BLaER1 (cell line): ENCODE data around the gene CCDC12.
A peak's percentile ranks its signal among the peaks of the same experiment; 100 is the strongest.

ENCODE experiments used
- H3K27ac ChIP-seq: shearing (Covaris generic); formaldehyde crosslinking; 2 replicates; pipeline ENCODE4 v1.8.1; 2022
- H3K27me3 ChIP-seq: shearing (Covaris generic); formaldehyde crosslinking; 2 replicates; pipeline ENCODE4 v1.8.1; 2022
- H3K36me3 ChIP-seq: shearing (Covaris generic); formaldehyde crosslinking; 2 replicates; pipeline ENCODE4 v1.8.1; 2022
- H3K4me1 ChIP-seq: shearing (Covaris generic); formaldehyde crosslinking; 2 replicates; pipeline ENCODE4 v1.8.1; 2022
- H3K4me2 ChIP-seq: shearing (Covaris generic); formaldehyde crosslinking; 2 replicates; pipeline ENCODE4 v1.8.1; 2022
- H3K4me3 ChIP-seq: shearing (Covaris generic); formaldehyde crosslinking; 2 replicates; pipeline ENCODE4 v1.8.1; 2022
- H3K9ac ChIP-seq: shearing (Covaris generic); formaldehyde crosslinking; 2 replicates; pipeline ENCODE4 v1.8.1; 2022
- H3K9me3 ChIP-seq: shearing (Covaris generic); formaldehyde crosslinking; 2 replicates; pipeline ENCODE4 v1.8.1; 2022
- H4K20me1 ChIP-seq: shearing (Covaris generic); formaldehyde crosslinking; 2 replicates; pipeline ENCODE4 v1.8.1; 2022
- Cebpa-rat ChIP-seq: shearing (Covaris generic); IDR thresholded peaks from 2 replicates; pipeline ENCODE4 v1.8.1; 2022

CCDC12 gene

DNA sequence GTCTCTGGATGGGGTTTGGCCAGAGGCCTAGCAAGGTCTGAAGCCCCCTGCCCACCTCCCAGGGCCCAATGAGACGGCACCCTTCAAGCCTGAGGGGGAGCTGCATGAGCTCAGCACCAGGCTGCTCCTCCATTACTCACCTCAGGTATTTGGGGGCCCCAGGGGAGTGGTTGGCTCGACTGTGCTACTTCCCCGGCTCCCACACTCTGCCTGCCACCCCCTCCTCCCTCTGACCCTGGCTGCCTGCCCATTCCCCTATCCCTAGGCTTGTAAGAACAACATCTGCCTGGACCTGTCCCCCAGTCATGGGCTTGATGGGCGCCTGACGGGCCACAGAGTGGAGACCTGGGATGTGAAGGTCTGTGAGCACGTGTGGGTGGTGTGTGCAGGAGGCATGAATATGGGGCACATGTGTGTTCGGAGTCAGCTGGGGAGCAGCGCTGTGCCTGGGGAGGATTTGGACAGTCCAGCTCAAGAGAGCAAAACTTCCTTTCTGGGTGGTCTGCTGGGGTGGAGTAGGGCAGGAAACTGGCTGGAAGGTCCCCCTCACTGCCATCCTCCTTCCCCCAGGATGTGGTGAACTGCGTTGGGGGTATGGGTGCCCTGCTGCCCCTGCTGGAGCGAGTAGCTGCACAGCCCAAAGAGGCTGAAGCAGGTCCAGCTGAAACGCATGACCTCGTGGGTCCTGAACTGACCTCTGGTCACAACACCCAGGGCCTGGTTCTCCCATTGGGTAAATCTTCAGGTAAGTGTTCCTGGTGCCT, 20.3 kb upstream of the CCDC12 start:
- Histone ChIP-seq H3K27me3 (no peaks in the 10 kb centered on the region), H3K4me3 (no peak overlapping the region), H3K9me3 (no peaks in the 10 kb centered on the region), H3K27ac (peak overlapping the region; percentile 72), H3K4me2 (peak overlapping the region; percentile 75), H3K4me1 (peaks cover 56% of the 10 kb centered on the region), H4K20me1 (no peaks in the 10 kb centered on the region), H3K9ac (peak overlapping the region; percentile 38; the same call in 1 of the 2 replicates), H3K36me3 (peaks cover 82% of the 10 kb centered on the region)
- TF ChIP-seq Cebpa-rat: no peak

GRCh38 chr3:46995901-46996562, 19.5 kb upstream of the CCDC12 start:
- H3K27ac ChIP-seq: peak overlapping the region; percentile 72
- no peaks in the 10 kb centered on the region for H3K27me3 ChIP-seq
- no peak overlapping the region for H3K4me3 ChIP-seq
- peaks cover 62% of the 10 kb centered on the region for H3K4me1 ChIP-seq
- TF ChIP-seq Cebpa-rat: no peak
- no peaks in the 10 kb centered on the region for H4K20me1 ChIP-seq
- H3K36me3 ChIP-seq: peaks cover 82% of the 10 kb centered on the region
- no peak overlapping the region for H3K9ac ChIP-seq
- H3K9me3 ChIP-seq: no peaks in the 10 kb centered on the region
- peak overlapping the region; percentile 75 for H3K4me2 ChIP-seq

GRCh38 chr3:46994801-46995731, 18.5 kb upstream of the CCDC12 start:
- H3K27me3 ChIP-seq: no peaks in the 10 kb centered on the region
- no peak overlapping the region for H3K9ac ChIP-seq
- H3K27ac ChIP-seq: 0 out of 2 replicates have a peak overlapping the region, but pooled peaks have one; percentile 72
- no peak overlapping the region for H3K4me2 ChIP-seq
- no peaks in the 10 kb centered on the region for H3K9me3 ChIP-seq
- peaks cover 82% of the 10 kb centered on the region for H3K36me3 ChIP-seq
- H4K20me1 ChIP-seq: no peaks in the 10 kb centered on the region
- peaks cover 62% of the 10 kb centered on the region for H3K4me1 ChIP-seq
- TF ChIP-seq Cebpa-rat: no peak
- H3K4me3 ChIP-seq: no peak overlapping the region

GRCh38 chr3:46993986-46994385, 17.4 kb upstream of the CCDC12 start:
- peaks cover 81% of the 10 kb centered on the region for H3K36me3 ChIP-seq
- H3K9ac ChIP-seq: no peak overlapping the region
- no peaks in the 10 kb centered on the region for H4K20me1 ChIP-seq
- H3K27ac ChIP-seq: no peak overlapping the region
- no peaks in the 10 kb centered on the region for H3K27me3 ChIP-seq
- H3K4me3 ChIP-seq: no peak overlapping the region
- peaks cover 71% of the 10 kb centered on the region for H3K4me1 ChIP-seq
- TF ChIP-seq Cebpa-rat: no peak
- H3K9me3 ChIP-seq: no peaks in the 10 kb centered on the region
- no peak overlapping the region for H3K4me2 ChIP-seq

GRCh38 chr3:46993292-46993691, 16.7 kb upstream of the CCDC12 start:
- no peaks in the 10 kb centered on the region for H3K27me3 ChIP-seq
- no peak overlapping the region for H3K4me2 ChIP-seq
- H3K4me1 ChIP-seq: peaks cover 71% of the 10 kb centered on the region
- no peaks in the 10 kb centered on the region for H3K9me3 ChIP-seq
- no peak overlapping the region for H3K9ac ChIP-seq
- peak overlapping the region; percentile 72; the same call in 1 of the 2 replicates for H3K27ac ChIP-seq
- no peaks in the 10 kb centered on the region for H4K20me1 ChIP-seq
- peaks cover 80% of the 10 kb centered on the region for H3K36me3 ChIP-seq
- no peak for TF ChIP-seq Cebpa-rat
- no peak overlapping the region for H3K4me3 ChIP-seq

DNA sequence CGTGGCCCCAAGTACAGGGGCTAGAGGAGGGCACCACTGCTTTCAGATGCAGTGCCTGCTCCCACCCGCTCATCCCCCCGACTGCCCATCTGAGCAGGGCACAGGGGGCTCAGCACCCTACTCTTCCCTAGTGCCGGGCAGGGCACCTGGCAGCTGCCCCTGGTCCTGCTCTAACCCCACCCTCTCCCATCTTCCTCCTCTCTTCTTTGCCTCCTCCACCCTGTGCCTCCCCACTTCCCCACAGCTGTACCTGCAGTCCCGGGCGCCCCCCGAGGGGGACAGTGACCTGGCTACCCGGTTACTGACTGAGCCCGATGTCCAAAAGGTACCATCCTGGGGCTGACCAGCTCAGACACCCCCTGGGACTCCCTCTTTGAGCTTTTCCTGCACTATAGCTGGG, 15.7 kb upstream of the CCDC12 start:
- TF ChIP-seq Cebpa-rat: no peak
- H3K36me3 ChIP-seq: peaks cover 78% of the 10 kb centered on the region
- peaks cover 71% of the 10 kb centered on the region for H3K4me1 ChIP-seq
- no peaks in the 10 kb centered on the region for H3K27me3 ChIP-seq
- no peaks in the 10 kb centered on the region for H4K20me1 ChIP-seq
- peak overlapping the region; percentile 97 for H3K4me2 ChIP-seq
- H3K9me3 ChIP-seq: no peaks in the 10 kb centered on the region
- H3K9ac ChIP-seq: peak overlapping the region; percentile 57; the same call in 1 of the 2 replicates
- H3K27ac ChIP-seq: peak overlapping the region; percentile 72
- no peak overlapping the region for H3K4me3 ChIP-seq

DNA sequence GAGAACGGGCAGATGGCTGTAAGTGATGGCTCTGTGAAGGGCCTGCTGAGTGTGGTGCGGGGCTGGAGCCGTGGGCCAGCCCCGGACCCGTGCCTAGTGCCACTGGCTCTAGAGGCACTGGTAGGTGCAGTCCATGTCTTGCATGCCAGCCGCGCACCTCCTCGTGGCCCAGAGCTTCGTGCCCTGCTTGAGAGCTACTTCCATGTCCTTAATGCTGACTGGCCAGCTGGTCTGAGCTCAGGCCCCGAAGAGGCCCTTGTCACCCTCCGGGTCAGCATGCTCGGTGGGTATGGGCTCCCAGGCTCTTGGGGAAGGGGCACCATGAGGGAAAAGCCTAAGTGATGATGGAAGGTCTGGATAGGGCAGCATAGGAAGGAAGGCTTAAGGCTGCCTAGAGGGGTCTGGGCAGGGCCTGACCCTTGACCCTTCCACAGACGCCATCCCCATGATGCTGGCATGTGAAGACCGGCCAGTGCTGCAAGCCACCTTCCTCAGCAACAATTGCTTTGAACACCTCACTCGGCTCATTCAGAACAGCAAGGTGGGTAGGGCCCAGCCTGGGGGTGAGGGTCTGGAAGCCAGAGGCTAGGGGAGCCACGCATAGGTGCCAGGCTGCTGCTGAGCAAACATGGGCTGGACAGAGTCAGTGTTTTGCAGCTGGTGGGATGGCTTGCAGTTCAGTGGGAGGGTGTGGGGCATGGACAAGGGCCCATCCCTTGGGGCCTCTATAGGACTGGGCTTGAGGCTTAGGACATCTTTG, 15.0 kb upstream of the CCDC12 start:
- peak overlapping the region; percentile 57; the same call in 1 of the 2 replicates for H3K9ac ChIP-seq
- no peak for TF ChIP-seq Cebpa-rat
- no peaks in the 10 kb centered on the region for H3K9me3 ChIP-seq
- H3K4me2 ChIP-seq: peak overlapping the region; percentile 97
- H3K36me3 ChIP-seq: peaks cover 78% of the 10 kb centered on the region
- H3K27ac ChIP-seq: peak overlapping the region; percentile 72
- peaks cover 71% of the 10 kb centered on the region for H3K4me1 ChIP-seq
- no peaks in the 10 kb centered on the region for H4K20me1 ChIP-seq
- no peak overlapping the region for H3K4me3 ChIP-seq
- H3K27me3 ChIP-seq: no peaks in the 10 kb centered on the region

DNA sequence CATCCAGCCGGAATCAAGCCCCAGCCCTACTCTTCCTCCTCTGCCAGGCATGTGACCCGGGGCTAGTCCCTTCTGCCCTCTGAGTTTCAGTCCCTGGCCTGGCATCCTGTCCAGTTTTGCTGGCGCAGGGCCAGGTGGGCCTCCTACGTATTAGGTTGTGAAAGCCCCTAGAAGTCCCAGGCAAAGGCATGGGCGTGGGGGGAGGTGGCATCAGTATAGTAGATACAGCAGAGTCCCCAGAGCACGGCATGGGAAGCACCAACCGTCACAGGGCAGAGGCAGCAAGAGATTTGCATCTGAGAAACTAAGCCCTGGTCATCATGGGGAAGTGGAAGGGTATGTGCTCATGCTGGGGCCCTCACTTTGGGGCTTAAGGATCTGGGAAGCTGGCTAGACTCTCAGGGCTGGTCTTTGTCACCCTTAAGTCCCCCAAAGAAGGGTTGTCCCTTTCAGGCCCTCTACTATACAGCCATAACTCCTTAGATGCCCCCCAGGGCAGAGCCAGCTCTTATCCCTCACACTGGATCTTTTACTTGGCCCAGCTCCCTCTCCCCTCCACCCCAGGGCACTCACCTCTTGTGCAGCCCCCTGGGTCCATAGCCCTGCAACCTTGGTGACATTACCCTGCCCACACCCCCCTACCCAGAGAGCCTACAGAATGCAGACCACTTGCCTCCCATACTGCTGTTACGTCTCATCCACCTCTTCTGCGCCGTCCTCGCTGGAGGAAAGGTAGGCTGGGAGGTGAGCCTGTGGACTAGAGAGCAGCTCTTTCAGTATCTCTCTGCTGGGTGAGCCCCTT, 14.2 kb upstream of the CCDC12 start:
- no peak for TF ChIP-seq Cebpa-rat
- no peaks in the 10 kb centered on the region for H3K27me3 ChIP-seq
- peak overlapping the region; percentile 97 for H3K4me2 ChIP-seq
- peaks cover 70% of the 10 kb centered on the region for H3K36me3 ChIP-seq
- H3K4me1 ChIP-seq: peaks cover 72% of the 10 kb centered on the region
- H3K9ac ChIP-seq: peak overlapping the region; percentile 66
- peak overlapping the region; percentile 72 for H3K27ac ChIP-seq
- H4K20me1 ChIP-seq: no peaks in the 10 kb centered on the region
- no peak overlapping the region for H3K4me3 ChIP-seq
- no peaks in the 10 kb centered on the region for H3K9me3 ChIP-seq
